Measurements from ENCODE around the gene ASCC3. TPM values are rescaled to one million over a fixed set of nuclear protein-coding genes. Genes with fewer than 3 reads are reported as not detected.

The ASCC3 gene
- total RNA-seq, 6 experiments from 2014 or later, result 96.1 to 101 (median 97.8) TPM

- Mint-ChIP-seq H3K4me3 (no peak overlapping the region), H3K27ac (no peak overlapping the region), H3K9me3 (no peaks in the 10 kb centered on the region), H3K4me1 (ENCODE audit: low read depth) (no peaks in the 10 kb centered on the region), H3K36me3 (ENCODE audit: low read depth) (no peaks in the 10 kb centered on the region), H3K27me3 (ENCODE audit: insufficient read depth) (no peaks in the 10 kb centered on the region; the same call in 1 of the 2 replicates)
- DNase-seq, result no peak
- no peak for TF ChIP-seq CTCF (IDR thresholded peaks at IDR 0.05)
Observed at GRCh38 chr6:100905067-100905466, 23.9 kb upstream of the ASCC3 start.

- no peak overlapping the region for H3K4me3 Mint-ChIP-seq
- H3K4me1 Mint-ChIP-seq (ENCODE audit: low read depth), result no peaks in the 10 kb centered on the region
- peaks cover 3% of the 10 kb centered on the region; the same call in 1 of the 2 replicates for H3K9me3 Mint-ChIP-seq
- DNase-seq, result no peak
- H3K36me3 Mint-ChIP-seq (ENCODE audit: low read depth), result no peaks in the 10 kb centered on the region
- TF ChIP-seq CTCF (IDR thresholded peaks at IDR 0.05), result no peak
- no peaks in the 10 kb centered on the region; the same call in 1 of the 2 replicates for H3K27me3 Mint-ChIP-seq (ENCODE audit: insufficient read depth)
- no peak overlapping the region for H3K27ac Mint-ChIP-seq
Observed at GRCh38 chr6:100904316-100904715, 23.2 kb upstream of the ASCC3 start.

- no peaks in the 10 kb centered on the region for H3K4me1 Mint-ChIP-seq (ENCODE audit: low read depth)
- no peaks in the 10 kb centered on the region; the same call in 1 of the 2 replicates for H3K27me3 Mint-ChIP-seq (ENCODE audit: insufficient read depth)
- no peak overlapping the region for H3K27ac Mint-ChIP-seq
- TF ChIP-seq CTCF (IDR thresholded peaks at IDR 0.05), result no peak
- H3K4me3 Mint-ChIP-seq, result no peak overlapping the region
- peaks cover 4% of the 10 kb centered on the region; the same call in 1 of the 2 replicates for H3K36me3 Mint-ChIP-seq (ENCODE audit: low read depth)
- DNase-seq, result no peak
- peaks cover 9% of the 10 kb centered on the region; the same call in 1 of the 2 replicates for H3K9me3 Mint-ChIP-seq
Observed at GRCh38 chr6:100901582-100901981, 20.5 kb upstream of the ASCC3 start.

- Mint-ChIP-seq H3K4me1 (ENCODE audit: low read depth) (no peaks in the 10 kb centered on the region), H3K27ac (no peak overlapping the region)
Observed at GRCh38 chr6:100899202-100899601, 18.1 kb upstream of the ASCC3 start.

GRCh38 chr6:100897671-100898070 lies 16.5 kb upstream of the ASCC3 start:
- Mint-ChIP-seq H3K27ac (no peak overlapping the region), H3K4me3 (no peak overlapping the region), H3K4me1 (ENCODE audit: low read depth) (no peaks in the 10 kb centered on the region; the same call in 1 of the 2 replicates), H3K36me3 (ENCODE audit: low read depth) (peaks cover 4% of the 10 kb centered on the region; the same call in 1 of the 2 replicates), H3K9me3 (peaks cover 9% of the 10 kb centered on the region; the same call in 1 of the 2 replicates), H3K27me3 (ENCODE audit: insufficient read depth) (no peaks in the 10 kb centered on the region; the same call in 1 of the 2 replicates)
- TF ChIP-seq CTCF (IDR thresholded peaks at IDR 0.05), result no peak
- DNase-seq, result no peak

More at GRCh38 chr6:100899202-100899601, 18.1 kb upstream of the ASCC3 start:
- no peak for TF ChIP-seq CTCF (IDR thresholded peaks at IDR 0.05)
- H3K4me3 Mint-ChIP-seq, result no peak overlapping the region
- DNase-seq, result no peak
- H3K27me3 Mint-ChIP-seq (ENCODE audit: insufficient read depth), result no peaks in the 10 kb centered on the region; the same call in 1 of the 2 replicates
- peaks cover 9% of the 10 kb centered on the region; the same call in 1 of the 2 replicates for H3K9me3 Mint-ChIP-seq
- H3K36me3 Mint-ChIP-seq (ENCODE audit: low read depth), result peaks cover 4% of the 10 kb centered on the region; the same call in 1 of the 2 replicates
